K562 (cell line): ENCODE results near the gene RNF40. TPM values are rescaled to one million over a fixed set of nuclear protein-coding genes. Genes with fewer than 3 reads are reported as not detected.

Experiments used
- CBX2 ChIP-seq: fragments of 200-600 bp; sonication (generic); IDR thresholded peaks from one replicate; pipeline ENCODE4 v1.6.1; 2012; ENCODE audit warnings: mild to moderate bottlenecking, low read length, inconsistent platforms; ENCODE audit not compliant: insufficient read depth, poor library complexity, severe bottlenecking
- CBX3 ChIP-seq, 2 experiments: IDR thresholded peaks; 1 replicate in 1 of 2; 2 replicates in 1 of 2; pipeline ENCODE4 v1.6.1; 2012; ENCODE audit warnings: inconsistent platforms in 2 of 2, low read length in 2 of 2, borderline replicate concordance in 1 of 2, control low read depth in 1 of 2
- CREM ChIP-seq: IDR thresholded peaks from 2 replicates; pipeline ENCODE4 v1.6.1; 2014; ENCODE audit warnings: antibody characterized with exemption, low read depth
- ETV6 ChIP-seq, 3 experiments: fragments of 150-350 bp in 1 of 3; sonication (generic) in 1 of 3; formaldehyde crosslinking in 1 of 3; IDR thresholded peaks; 2 replicates each; pipeline versions ENCODE4 v1.6.1 to v1.8.0; 2014 to 2022; ENCODE audit warnings: borderline replicate concordance in 2 of 3, low read depth in 2 of 3, antibody characterized with exemption in 1 of 3, low read length in 1 of 3, mild to moderate bottlenecking in 1 of 3, missing genetic modification reagents in 1 of 3
- HMG20A ChIP-seq: fragments of 450-650 bp; formaldehyde crosslinking; conservative IDR thresholded peaks from 2 replicates; pipeline ENCODE4 v1.4.0; 2020; ENCODE audit warnings: mild to moderate bottlenecking, mixed read lengths
- L3MBTL2 ChIP-seq: fragments of 450-650 bp; IDR thresholded peaks from 2 replicates; pipeline ENCODE4 v1.6.1; 2016; ENCODE audit warnings: mild to moderate bottlenecking, moderate library complexity
- MAFK ChIP-seq: IDR thresholded peaks from 2 replicates; pipeline ENCODE4 v1.6.1; 2011; ENCODE audit warnings: low read length, improper control_type of control experiment
- NBN ChIP-seq: fragments of 450-650 bp; IDR thresholded peaks from 2 replicates; pipeline ENCODE4 v1.6.1; 2016; ENCODE audit warnings: low read depth, mild to moderate bottlenecking
- NCOA1 ChIP-seq: fragments of 450-650 bp; IDR thresholded peaks from 2 replicates; pipeline ENCODE4 v1.6.1; 2016; ENCODE audit warnings: low read depth
- NR4A1 ChIP-seq, 2 experiments: fragments of 250-450 bp in 1 of 2; fragments of 450-650 bp in 1 of 2; sonication (Bioruptor Pico) in 1 of 2; IDR thresholded peaks; 2 replicates each; pipeline versions ENCODE4 v1.4.0 to v1.6.1; 2016 to 2020; ENCODE audit warnings: mild to moderate bottlenecking in 2 of 2, missing compliant biosample characterization in 1 of 2, missing genetic modification characterization in 1 of 2, moderate library complexity in 1 of 2
- NUFIP1 ChIP-seq: fragments of 450-650 bp; IDR thresholded peaks from 2 replicates; pipeline ENCODE4 v1.6.1; 2018; ENCODE audit not compliant: partially characterized antibody
- PHF21A ChIP-seq: fragments of 450-650 bp; IDR thresholded peaks from 2 replicates; pipeline ENCODE4 v1.6.1; 2017; ENCODE audit warnings: low read depth, borderline replicate concordance
- POLR3A ChIP-seq: IDR thresholded peaks from 2 replicates; pipeline ENCODE4 v1.6.1; 2011; ENCODE audit warnings: borderline replicate concordance, mild to moderate bottlenecking, moderate library complexity; ENCODE audit not compliant: insufficient read length, insufficient read depth; ENCODE audit errors: extremely low read depth
- TARDBP ChIP-seq: fragments of 450-650 bp; IDR thresholded peaks from 2 replicates; pipeline ENCODE4 v1.6.1; 2016
- TEAD4 ChIP-seq, 2 experiments: sonication (generic) in 1 of 2; formaldehyde crosslinking in 1 of 2; IDR thresholded peaks; 2 replicates each; pipeline versions ENCODE4 v1.6.1 to v1.8.0; 2012 to 2022; ENCODE audit warnings: borderline replicate concordance in 1 of 2, inconsistent platforms in 1 of 2, low read length in 1 of 2, mild to moderate bottlenecking in 1 of 2, missing genetic modification reagents in 1 of 2
- U2AF2 ChIP-seq: fragments of 200-400 bp; formaldehyde crosslinking; optimal IDR thresholded peaks from 2 replicates; pipeline ENCODE3; 2017; ENCODE audit warnings: low read depth, mild to moderate bottlenecking, low read length
- YY1 ChIP-seq, 3 experiments: IDR thresholded peaks; 2 replicates each; pipeline ENCODE4 v1.6.1; 2011; ENCODE audit warnings: low read length in 2 of 3, mild to moderate bottlenecking in 2 of 3, moderate library complexity in 2 of 3, borderline replicate concordance in 1 of 3, control low read depth in 1 of 3, low read depth in 1 of 3; ENCODE audit not compliant: insufficient read depth in 3 of 3, insufficient replicate concordance in 2 of 3, control insufficient read depth in 1 of 3, insufficient read length in 1 of 3; ENCODE audit errors: extremely low read depth in 1 of 3
- ZFP30 ChIP-seq: fragments of 250-450 bp; sonication (Bioruptor Pico); IDR thresholded peaks from 2 replicates; pipeline ENCODE4 v1.8.0; 2022; ENCODE audit warnings: moderate library complexity, mild to moderate bottlenecking, inconsistent platforms, borderline replicate concordance
- ZFP36 ChIP-seq: fragments of 150-350 bp; IDR thresholded peaks from 2 replicates; pipeline ENCODE4 v1.6.1; 2018; ENCODE audit warnings: low read length, low read depth; ENCODE audit not compliant: partially characterized antibody
- ZNF408 ChIP-seq: fragments of 250-450 bp; sonication (Bioruptor Pico); IDR thresholded peaks from 2 replicates; pipeline ENCODE4 v1.4.0; 2020; ENCODE audit warnings: low read depth, mild to moderate bottlenecking, moderate library complexity
- ZNF507 ChIP-seq: conservative IDR thresholded peaks from 2 replicates; pipeline ENCODE4 v1.6.1; 2017; ENCODE audit warnings: missing genetic modification characterization, missing compliant biosample characterization
- ZNF561 ChIP-seq: fragments of 450-650 bp; formaldehyde crosslinking; conservative IDR thresholded peaks from 2 replicates; pipeline ENCODE4 v1.4.0; 2020; ENCODE audit warnings: mild to moderate bottlenecking, moderate library complexity
- ZNF584 ChIP-seq: fragments of 200-800 bp; sonication (Bioruptor generic); IDR thresholded peaks from 2 replicates; pipeline ENCODE4 v1.6.1; 2016; ENCODE audit warnings: low read depth, mild to moderate bottlenecking, missing genetic modification characterization, missing compliant biosample characterization
- ZSCAN32 ChIP-seq: fragments of 450-650 bp; formaldehyde crosslinking; IDR thresholded peaks from 2 replicates; pipeline ENCODE4 v1.4.0; 2020; ENCODE audit warnings: mild to moderate bottlenecking, moderate library complexity
- polyA plus RNA-seq, 8 experiments: library from polyadenylated mRNA; depleted of rRNA in 4 of 8; stranded (reverse) in 5 of 8; unstranded in 3 of 8; fragments of >200 nt; fragmentation: Nextera tagmentation in 2 of 8; fragmentation: Illumina TruSeq in 1 of 8; extraction: Ambion mirVana in 2 of 8; extraction: Trizol in 1 of 8; gene quantifications; 2 replicates each; pipeline versions ENCODE4 v1.2.1 to v1.2.3, GENCODE V29; 2011 to 2014; ENCODE audit warnings: inconsistent platforms in 1 of 8, missing spikeins in 1 of 8
- total RNA-seq, 7 experiments: library from RNA; depleted of rRNA in 6 of 7; stranded (reverse); fragments of >200 nt in 6 of 7; fragmentation: Illumina TruSeq in 2 of 7; extraction: Trizol in 2 of 7; gene quantifications; 2 replicates each; pipeline versions ENCODE4 v1.2.1 to v1.2.3, GENCODE V29; 2011 to 2021; ENCODE audit warnings: low replicate concordance in 1 of 7

The RNF40 gene
- total and polyA plus RNA-seq, 9 of the 15 experiments (the other 6 are each of a cell fraction or from before 2014, with no cell fraction given) = 6.2 to 129 (median 81.5) TPM

- TF ChIP-seq ETV6 (IDR thresholded peaks at IDR 0.05; ENCODE audit: borderline replicate concordance in 1 of 2, low read depth in 2 of 2, low read length in 1 of 2) (0 out of 4 replicates have a peak, but pooled peaks of 1 of the 2 experiments have one; percentile 42), ETV6 (CRISPR knock-in tag; IDR thresholded peaks at IDR 0.05; ENCODE audit: borderline replicate concordance) (no peak), ZNF408 (no peak), NR4A1 (CRISPR knock-in tag; IDR thresholded peaks at IDR 0.05) (no peak), NR4A1 (tag; IDR thresholded peaks at IDR 0.05) (0 out of 2 replicates have a peak, but pooled peaks have one; percentile 45), NUFIP1 (no peak), HMG20A (CRISPR knock-in tag) (no peak), ZNF584 (CRISPR knock-in tag) (no peak), ZNF507 (tag) (no peak), ZNF561 (CRISPR knock-in tag) (no peak), POLR3A (no peak), MAFK (no peak), ZSCAN32 (CRISPR knock-in tag) (no peak), PHF21A (no peak), CBX3 (IDR thresholded peaks at IDR 0.05; ENCODE audit: borderline replicate concordance in 1 of 2, low read length in 2 of 2) (no peak), TEAD4 (IDR thresholded peaks at IDR 0.05; ENCODE audit: low read length) (peak; percentile 40; the same call in 1 of the 2 replicates), TEAD4 (CRISPR knock-in tag; IDR thresholded peaks at IDR 0.05; ENCODE audit: borderline replicate concordance) (no peak), ZFP36 (no peak), CBX2 (no peak), L3MBTL2 (peak; percentile 74; the same call in 1 of the 2 replicates), NBN (0 out of 2 replicates have a peak, but pooled peaks have one; percentile 1), CREM (peak; percentile 83), U2AF2 (no peak), YY1 (IDR thresholded peaks at IDR 0.05; ENCODE audit: borderline replicate concordance in 1 of 3, control insufficient read depth in 1 of 3, extremely low read depth in 1 of 3, insufficient read depth in 3 of 3, insufficient read length in 1 of 3, insufficient replicate concordance in 2 of 3, low read depth in 1 of 3, low read length in 2 of 3) (peak in 1 of 3 experiments; percentile 35), ZFP30 (CRISPR knock-in tag) (no peak), NCOA1 (0 out of 2 replicates have a peak, but pooled peaks have one; percentile 14), TARDBP (no peak)
Observed at GRCh38 chr16:30747799-30748633, 14.1 kb upstream of the RNF40 start, which contains the start of gene PHKG2 (continued).
